Activated gamma-delta T cell treated with anti-CD3 and anti-CD28 coated beads, Interleukin-2, amount 50 U/mL, for 16 hours (primary cell): ENCODE data around the gene SAA4.
"Not testable (repeated sequence)": the region's sequence is repeated elsewhere in the genome, so short reads cannot be mapped to it uniquely, and the experiment has no call there.

Experiments used
- DNase-seq: peaks from one replicate; pipeline ENCODE4 v3.0.0-alpha.2; 2020; ENCODE audit warnings: low read depth

Gene SAA4

GRCh38 chr11:18236664-18237356, at the start of gene SAA4:
Gene SAA4, minus strand, starts transcription at chr11:18236802. Its CDS starts 876 bp downstream, at chr11:18235926.
- no peak for DNase-seq

GRCh38 chr11:18285841-18286240, 49.2 kb upstream of the SAA4 start:
- no peak for DNase-seq

- no peak for DNase-seq
Measured at GRCh38 chr11:18282626-18283025, 46.0 kb upstream of the SAA4 start.

GRCh38 chr11:18280438-18281045, 43.9 kb upstream of the SAA4 start:
- DNase-seq, result no peak

- DNase-seq, result no peak
Measured at GRCh38 chr11:18277565-18278271, 41.1 kb upstream of the SAA4 start.

GRCh38 chr11:18271206-18271605, 34.6 kb upstream of the SAA4 start:
- DNase-seq, result no peak

GRCh38 chr11:18270102-18270501, 33.5 kb upstream of the SAA4 start:
- DNase-seq, result no peak

- DNase-seq, result not testable (repeated sequence)
Measured at GRCh38 chr11:18269252-18269651, 32.6 kb upstream of the SAA4 start.

GRCh38 chr11:18267335-18268133, 30.9 kb upstream of the SAA4 start:
- DNase-seq, result not testable (repeated sequence)

- no peak for DNase-seq
Measured at GRCh38 chr11:18265949-18266348, 29.3 kb upstream of the SAA4 start, which contains the start of gene SAA1. Gene SAA1, plus strand, starts transcription at chr11:18266264. Its CDS starts 624 bp downstream, at chr11:18266888.

GRCh38 chr11:18264677-18265555, 28.3 kb upstream of the SAA4 start:
- DNase-seq, result no peak

GRCh38 chr11:18264035-18264434, 27.4 kb upstream of the SAA4 start:
- DNase-seq, result no peak

- not testable (repeated sequence) for DNase-seq
Measured at GRCh38 chr11:18262681-18263350, 26.2 kb upstream of the SAA4 start.

- no peak for DNase-seq
Measured at GRCh38 chr11:18261721-18262120, 25.1 kb upstream of the SAA4 start.

GRCh38 chr11:18259259-18259658, 22.7 kb upstream of the SAA4 start:
- DNase-seq, result no peak

GRCh38 chr11:18254781-18255361, 18.3 kb upstream of the SAA4 start:
- no peak for DNase-seq

GRCh38 chr11:18253778-18254338, 17.3 kb upstream of the SAA4 start:
- DNase-seq, result no peak

- DNase-seq, result no peak
Measured at GRCh38 chr11:18253233-18253632, 16.6 kb upstream of the SAA4 start.

- DNase-seq, result no peak
Measured at GRCh38 chr11:18248561-18248960, 12.0 kb upstream of the SAA4 start, which contains the start of gene SAA2. Gene SAA2, minus strand, starts transcription at chr11:18248668. Its CDS starts 657 bp downstream, at chr11:18248011.

- not testable (repeated sequence) for DNase-seq
Measured at GRCh38 chr11:18247191-18247581, 10.6 kb upstream of the SAA4 start.
